AG10803 (cell line): ENCODE results near the gene RPS6KL1.

Experiments
- DNase-seq: peaks from one replicate; pipeline ENCODE4 v3.0.0; 2010; ENCODE audit warnings: low read depth
- H3K4me3 ChIP-seq: 2 replicates; pipeline ENCODE4 v1.5.1; 2011; ENCODE audit warnings: mild to moderate bottlenecking, low read length, control low read depth
- TF ChIP-seq, protein P1 (sequence below): conservative IDR thresholded peaks from 2 replicates; pipeline ENCODE4 v1.5.1; 2011; ENCODE audit warnings: mild to moderate bottlenecking, low read length, control low read depth, inconsistent platforms

The RPS6KL1 gene

DNA sequence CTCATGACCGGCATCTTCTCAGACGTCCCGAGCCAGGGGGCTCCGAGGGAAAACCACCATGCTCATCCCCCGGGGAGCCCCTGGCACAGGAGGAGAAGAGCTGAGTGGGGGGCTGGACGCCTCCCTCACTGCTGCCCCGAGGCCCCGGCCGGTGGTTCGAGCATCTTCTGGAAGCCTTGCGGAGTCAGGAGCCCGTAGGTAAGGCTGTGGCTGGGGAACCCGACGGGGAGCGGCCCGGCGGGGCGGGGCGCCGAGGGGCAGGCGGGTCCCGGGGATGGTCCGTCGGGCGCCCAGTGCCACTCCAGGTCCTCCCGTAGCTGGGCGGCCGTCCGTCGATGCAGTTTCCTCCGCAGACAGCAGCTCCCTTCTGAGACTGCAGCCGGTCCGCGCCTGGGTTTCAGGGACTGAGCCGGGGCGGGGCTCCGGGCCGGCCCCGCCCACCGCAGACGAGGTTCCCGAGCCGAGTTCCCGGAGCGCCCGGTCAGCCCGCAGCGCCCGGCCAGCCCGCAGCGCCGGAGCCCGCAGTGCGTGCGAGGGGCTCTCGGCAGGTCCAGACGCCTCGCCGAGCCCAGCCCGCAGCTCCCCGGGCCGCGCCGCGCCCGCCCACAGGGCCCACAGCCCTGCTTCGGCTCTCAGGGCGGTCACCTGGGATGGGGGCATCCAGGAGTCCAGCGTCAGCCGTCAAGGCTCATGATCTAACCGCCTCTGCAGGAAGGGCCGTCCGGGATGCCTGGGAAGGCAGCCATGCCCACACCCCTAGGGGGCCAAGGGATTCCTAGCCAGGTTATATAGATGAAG is 32.4 kb upstream of the RPS6KL1 start, which contains the start of gene PGF:
Gene PGF (minus strand): TSS at position 369 of the 798 bp plus-strand sequence. CDS start 355 bp downstream, at position 14.
- peak; percentile 40 for DNase-seq
- TF ChIP-seq, protein P1, sequence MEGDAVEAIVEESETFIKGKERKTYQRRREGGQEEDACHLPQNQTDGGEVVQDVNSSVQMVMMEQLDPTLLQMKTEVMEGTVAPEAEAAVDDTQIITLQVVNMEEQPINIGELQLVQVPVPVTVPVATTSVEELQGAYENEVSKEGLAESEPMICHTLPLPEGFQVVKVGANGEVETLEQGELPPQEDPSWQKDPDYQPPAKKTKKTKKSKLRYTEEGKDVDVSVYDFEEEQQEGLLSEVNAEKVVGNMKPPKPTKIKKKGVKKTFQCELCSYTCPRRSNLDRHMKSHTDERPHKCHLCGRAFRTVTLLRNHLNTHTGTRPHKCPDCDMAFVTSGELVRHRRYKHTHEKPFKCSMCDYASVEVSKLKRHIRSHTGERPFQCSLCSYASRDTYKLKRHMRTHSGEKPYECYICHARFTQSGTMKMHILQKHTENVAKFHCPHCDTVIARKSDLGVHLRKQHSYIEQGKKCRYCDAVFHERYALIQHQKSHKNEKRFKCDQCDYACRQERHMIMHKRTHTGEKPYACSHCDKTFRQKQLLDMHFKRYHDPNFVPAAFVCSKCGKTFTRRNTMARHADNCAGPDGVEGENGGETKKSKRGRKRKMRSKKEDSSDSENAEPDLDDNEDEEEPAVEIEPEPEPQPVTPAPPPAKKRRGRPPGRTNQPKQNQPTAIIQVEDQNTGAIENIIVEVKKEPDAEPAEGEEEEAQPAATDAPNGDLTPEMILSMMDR = no peak
- peak within 1 kb of the TSS; percentile 67 for H3K4me3 ChIP-seq

DNA sequence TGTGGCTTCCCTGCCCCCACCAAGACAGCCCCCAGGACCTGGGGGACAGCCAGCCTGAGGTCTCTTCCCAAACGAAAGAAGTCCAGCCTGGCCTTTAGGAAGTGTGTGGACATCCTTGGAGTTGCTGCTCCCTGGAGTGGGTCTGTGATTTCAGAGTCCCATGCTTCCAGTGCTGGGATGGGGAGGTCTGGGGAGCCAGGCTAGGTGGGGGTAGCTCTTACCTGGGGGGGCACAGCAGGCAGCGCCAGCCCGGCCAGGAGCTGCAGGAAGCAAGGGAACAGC is 31.8 kb upstream of the RPS6KL1 start:
- H3K4me3 ChIP-seq = peak overlapping the region; percentile 67
- TF ChIP-seq, protein P1 = no peak
- no peak for DNase-seq

DNA sequence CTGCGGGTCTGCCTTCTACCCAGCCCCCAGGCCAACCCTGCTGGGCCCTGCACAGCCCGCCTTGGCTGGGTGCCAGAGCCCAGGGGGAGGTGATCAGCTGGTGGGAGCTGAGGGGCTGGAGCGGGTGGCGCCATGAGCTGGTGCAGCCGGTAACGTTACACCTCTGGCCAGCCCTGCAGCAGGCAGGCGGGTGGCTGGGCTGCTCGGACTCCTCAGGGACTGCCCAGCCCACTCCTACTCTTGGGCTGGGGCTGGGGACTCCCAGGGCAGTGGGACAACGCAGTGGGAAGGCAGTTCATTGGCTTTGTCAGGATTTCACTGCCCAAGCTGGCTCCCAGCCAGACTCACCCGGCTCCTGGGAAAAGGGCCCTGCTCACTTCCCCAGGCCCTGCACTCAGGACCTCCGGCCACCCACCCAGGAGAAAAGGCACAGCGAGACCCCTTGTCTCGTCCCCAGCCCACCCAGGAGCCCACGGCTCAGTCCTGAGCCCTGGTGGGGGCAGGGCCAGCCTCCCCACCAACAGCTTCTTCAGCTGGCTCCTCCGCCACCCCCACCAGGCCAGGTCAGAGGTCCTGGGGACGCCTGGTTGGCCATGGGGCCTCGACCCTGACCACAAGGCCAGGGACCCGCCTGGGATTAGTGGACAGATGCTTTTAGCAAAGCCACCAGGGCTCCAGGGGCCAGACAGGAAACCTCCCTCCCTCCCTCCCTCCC is 31.3 kb upstream of the RPS6KL1 start:
- no peak for DNase-seq
- H3K4me3 ChIP-seq = peak overlapping the region; percentile 67
- TF ChIP-seq, protein P1 = no peak

DNA sequence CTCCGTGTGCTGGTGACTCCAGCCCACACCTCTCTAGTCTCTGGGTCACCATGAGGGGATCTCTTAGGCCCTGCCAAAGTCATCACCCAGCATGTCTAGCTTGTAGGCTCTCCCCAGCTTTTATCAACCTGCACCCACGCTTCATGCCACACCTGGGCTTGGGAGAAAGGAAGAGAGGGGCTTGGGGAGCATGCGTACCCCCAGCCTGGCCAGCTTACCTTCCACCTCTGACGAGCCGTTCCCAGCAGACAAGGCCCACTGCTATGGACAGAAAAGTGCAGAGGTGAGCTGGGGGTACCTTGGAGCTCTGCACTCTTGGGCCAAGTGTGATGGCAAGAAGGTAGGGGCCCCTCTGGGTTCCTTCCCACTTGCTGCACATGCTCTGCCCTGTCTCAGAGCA is 30.6 kb upstream of the RPS6KL1 start:
- no peak for DNase-seq
- TF ChIP-seq, protein P1 = no peak
- peak overlapping the region; percentile 67 for H3K4me3 ChIP-seq

DNA sequence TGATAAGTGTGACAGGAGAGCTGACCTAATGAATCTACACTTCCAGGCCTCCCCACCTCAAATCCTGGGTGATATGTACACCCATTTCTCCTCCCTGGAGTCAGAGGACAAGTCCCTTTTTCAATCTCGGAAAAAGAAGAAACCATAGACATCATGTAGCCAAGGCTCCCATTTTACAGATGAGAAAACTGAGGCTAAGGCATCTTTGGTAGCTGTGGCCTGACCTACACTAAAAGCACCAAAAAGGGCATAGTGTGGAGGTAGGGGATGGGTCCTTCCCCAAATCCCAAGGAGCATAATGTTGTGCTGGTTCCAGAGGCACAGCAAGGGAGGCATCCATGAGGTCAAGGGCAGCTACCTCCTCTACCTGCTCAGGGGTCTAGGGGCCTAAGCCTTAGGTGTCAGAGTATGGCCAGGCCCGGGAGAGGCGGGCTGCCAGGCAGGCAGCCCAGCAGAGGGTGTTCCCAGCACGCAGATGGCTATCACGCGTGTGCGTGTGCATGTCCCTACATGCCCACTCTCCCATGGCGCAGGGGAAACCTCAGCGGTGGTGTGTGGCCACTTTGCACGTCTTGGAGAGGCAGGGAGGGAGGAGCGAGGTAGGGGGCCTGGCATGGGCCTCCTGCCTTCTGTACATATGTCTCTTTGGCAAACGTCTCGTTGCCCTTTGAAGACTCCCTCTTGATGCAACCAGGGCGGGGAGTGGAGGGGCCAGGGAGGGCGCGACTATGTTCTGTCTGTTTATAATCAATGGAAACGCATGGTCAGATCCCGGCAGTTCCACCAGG is 29.8 kb upstream of the RPS6KL1 start:
- TF ChIP-seq, protein P1 = no peak
- peak overlapping the region; percentile 67 for H3K4me3 ChIP-seq
- DNase-seq = peak; percentile 74

DNA sequence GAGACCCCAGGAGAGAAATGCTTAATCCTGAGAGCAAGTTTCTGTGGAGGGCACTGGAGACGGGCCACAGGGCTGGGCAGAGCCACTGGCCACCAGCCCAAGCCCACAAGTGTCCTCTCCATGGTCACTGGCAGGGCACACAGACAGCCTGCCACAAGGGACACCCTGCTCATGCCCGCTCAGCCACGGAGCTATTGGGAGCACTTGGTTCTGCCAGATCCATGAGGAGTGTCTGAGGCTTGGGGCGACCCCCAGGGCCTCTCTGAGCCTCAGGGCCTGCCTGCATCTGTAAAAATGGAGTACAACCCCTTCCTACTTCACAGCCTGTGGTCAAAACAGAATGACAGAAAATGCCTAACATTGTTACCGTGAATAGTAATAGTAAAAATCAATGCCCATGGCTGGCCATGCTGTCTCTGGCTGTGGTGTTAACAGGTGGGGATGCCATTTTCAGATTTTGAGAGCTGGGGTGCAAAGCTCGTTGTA is 29.2 kb upstream of the RPS6KL1 start:
- H3K4me3 ChIP-seq = no peak overlapping the region
- DNase-seq = no peak
- TF ChIP-seq, protein P1 = no peak
